ENCODE measurements around the gene ADAM22.

Gene ADAM22

GRCh38 chr7:87961754-87962153 is 27.7 kb downstream of the ADAM22 start:
- no peak for DNase-seq

GRCh38 chr7:87966271-87966670 is 32.2 kb downstream of the ADAM22 start:
- DNase-seq = no peak

- DNase-seq = no peak
These were observed 34.0 kb downstream of the ADAM22 start for GRCh38 chr7:87968021-87968420.

GRCh38 chr7:87982116-87982515 is 48.1 kb downstream of the ADAM22 start:
- DNase-seq = no peak

- DNase-seq = no peak
These were observed 50.0 kb downstream of the ADAM22 start for GRCh38 chr7:87984088-87984487.

- no peak for DNase-seq
These were observed 59.2 kb downstream of the ADAM22 start for GRCh38 chr7:87993269-87993668.

GRCh38 chr7:87999261-87999660 is 65.2 kb downstream of the ADAM22 start:
- DNase-seq = no peak

- no peak for DNase-seq
These were observed 67.9 kb downstream of the ADAM22 start for GRCh38 chr7:88001744-88002530.

- DNase-seq = no peak
These were observed 68.6 kb downstream of the ADAM22 start for GRCh38 chr7:88002617-88003016.

- no peak for DNase-seq
These were observed 69.5 kb downstream of the ADAM22 start for GRCh38 chr7:88003581-88003980.

GRCh38 chr7:88005191-88005590 is 71.1 kb downstream of the ADAM22 start:
- DNase-seq = no peak

- no peak for DNase-seq
These were observed 75.6 kb downstream of the ADAM22 start for GRCh38 chr7:88009651-88010050.

GRCh38 chr7:88012086-88012485 is 78.0 kb downstream of the ADAM22 start:
- no peak for DNase-seq

GRCh38 chr7:88013981-88014380 is 79.9 kb downstream of the ADAM22 start:
- DNase-seq = no peak

- DNase-seq = no peak
These were observed 80.5 kb downstream of the ADAM22 start for GRCh38 chr7:88014581-88014980.

GRCh38 chr7:88015309-88015708 is 81.3 kb downstream of the ADAM22 start:
- DNase-seq = no peak

GRCh38 chr7:88018501-88018900 is 84.5 kb downstream of the ADAM22 start:
- DNase-seq = no peak

- DNase-seq = no peak
These were observed 87.1 kb downstream of the ADAM22 start for GRCh38 chr7:88020953-88021665.

GRCh38 chr7:88027724-88028123 is 93.7 kb downstream of the ADAM22 start:
- no peak for DNase-seq

- DNase-seq = no peak
These were observed 100.1 kb downstream of the ADAM22 start for GRCh38 chr7:88034083-88034695.

- DNase-seq = no peak
These were observed 103.0 kb downstream of the ADAM22 start for GRCh38 chr7:88037050-88037449.

- DNase-seq = no peak
These were observed 106.6 kb downstream of the ADAM22 start for GRCh38 chr7:88040694-88041093.

GRCh38 chr7:88041583-88041982 is 107.5 kb downstream of the ADAM22 start:
- no peak for DNase-seq

- no peak for DNase-seq
These were observed 108.1 kb downstream of the ADAM22 start for GRCh38 chr7:88042157-88042556.
